HepG2 (cell line): ENCODE measurements around the gene SEC14L1. TPM values are rescaled to one million over a fixed set of nuclear protein-coding genes. Genes with fewer than 3 reads are reported as not detected.

Source experiments
- CBX1 ChIP-seq: IDR thresholded peaks from one replicate; pipeline ENCODE4 v1.6.1; 2016; ENCODE audit warnings: antibody characterized with exemption, low read depth
- FOXJ3 ChIP-seq: sonication (generic); formaldehyde crosslinking; IDR thresholded peaks from 2 replicates; pipeline ENCODE4 v1.4.0; 2020; ENCODE audit warnings: missing genetic modification reagents, mild to moderate bottlenecking, borderline replicate concordance
- FOXP4 ChIP-seq: sonication (generic); formaldehyde crosslinking; IDR thresholded peaks from 2 replicates; pipeline ENCODE4 v1.4.0; 2020; ENCODE audit warnings: missing genetic modification reagents
- NFIC ChIP-seq: IDR thresholded peaks from 2 replicates; pipeline ENCODE4 v1.6.1; 2012; ENCODE audit warnings: mild to moderate bottlenecking, low read length, inconsistent platforms
- RFX1 ChIP-seq: fragments of 450-650 bp; IDR thresholded peaks from 2 replicates; pipeline ENCODE4 v1.6.1; 2017
- RFX3 ChIP-seq: IDR thresholded peaks from 2 replicates; pipeline ENCODE4 v1.6.1; 2016; ENCODE audit warnings: missing biosample characterization, missing genetic modification reagents
- SALL1 ChIP-seq: sonication (generic); formaldehyde crosslinking; IDR thresholded peaks from 2 replicates; pipeline ENCODE4 v1.8.0; 2022; ENCODE audit warnings: mild to moderate bottlenecking, missing genetic modification reagents
- SATB2 ChIP-seq: sonication (generic); formaldehyde crosslinking; IDR thresholded peaks from 2 replicates; pipeline ENCODE4 v1.5.0; 2020; ENCODE audit warnings: missing genetic modification reagents
- TFDP1 ChIP-seq: IDR thresholded peaks from 2 replicates; pipeline ENCODE4 v1.6.1; 2016; ENCODE audit warnings: missing compliant biosample characterization, missing genetic modification reagents, borderline replicate concordance
- TRIM22 ChIP-seq: fragments of 450-650 bp; IDR thresholded peaks from 2 replicates; pipeline ENCODE4 v1.6.1; 2017
- ZBTB38 ChIP-seq: sonication (generic); formaldehyde crosslinking; IDR thresholded peaks from 2 replicates; pipeline ENCODE4 v1.5.1; 2020; ENCODE audit warnings: mild to moderate bottlenecking, missing genetic modification reagents
- ZNF317 ChIP-seq: sonication (generic); formaldehyde crosslinking; IDR thresholded peaks from 2 replicates; pipeline ENCODE4 v1.5.0; 2020; ENCODE audit warnings: mild to moderate bottlenecking, missing genetic modification reagents
- ZNF33A ChIP-seq: sonication (generic); formaldehyde crosslinking; IDR thresholded peaks from 2 replicates; pipeline ENCODE4 v1.5.1; 2020; ENCODE audit warnings: missing genetic modification reagents, mild to moderate bottlenecking, moderate library complexity, borderline replicate concordance
- ZNF430 ChIP-seq: sonication (generic); formaldehyde crosslinking; IDR thresholded peaks from 2 replicates; pipeline ENCODE4 v1.9.0; 2021; ENCODE audit warnings: mild to moderate bottlenecking, missing genetic modification reagents
- ZNF883 ChIP-seq: sonication (generic); formaldehyde crosslinking; IDR thresholded peaks from 2 replicates; pipeline ENCODE4 v1.5.1; 2020; ENCODE audit warnings: mild to moderate bottlenecking, missing genetic modification reagents; ENCODE audit errors: not compliant biosample characterization
- polyA plus RNA-seq, 8 experiments: library from polyadenylated mRNA; depleted of rRNA in 3 of 8; stranded (reverse) in 7 of 8; unstranded in 1 of 8; fragments of >200 nt; fragmentation: Illumina TruSeq in 4 of 8; extraction: Trizol in 4 of 8; gene quantifications; 2 replicates each; pipeline versions ENCODE4 v1.2.1 to v1.2.3, GENCODE V29; 2011 to 2016; ENCODE audit warnings: low read depth in 4 of 8, missing spikeins in 1 of 8, mixed read lengths in 1 of 8; ENCODE audit not compliant: insufficient read depth in 1 of 8
- total RNA-seq, 5 experiments: library from RNA; depleted of rRNA; stranded (reverse); fragments of >200 nt; fragmentation: Illumina TruSeq; extraction: Trizol; gene quantifications; 2 replicates each; pipeline ENCODE4 v1.2.3, GENCODE V29; 2016; ENCODE audit warnings: low read depth in 1 of 5
- TF ChIP-seq, protein P1 (sequence below): IDR thresholded peaks from 2 replicates; pipeline ENCODE4 v1.6.1; 2012; ENCODE audit warnings: inconsistent platforms
- TF ChIP-seq, protein P2 (sequence below): sonication (generic); formaldehyde crosslinking; IDR thresholded peaks from 2 replicates; pipeline ENCODE4 v1.4.0; 2020; ENCODE audit warnings: missing genetic modification reagents
- TF ChIP-seq, protein P3 (sequence below): sonication (generic); formaldehyde crosslinking; IDR thresholded peaks from 2 replicates; pipeline ENCODE4 v1.4.0; 2020; ENCODE audit warnings: missing genetic modification reagents, borderline replicate concordance
- TF ChIP-seq, protein P4 (sequence below): sonication (generic); formaldehyde crosslinking; IDR thresholded peaks from 2 replicates; pipeline ENCODE4 v1.9.0; 2022; ENCODE audit warnings: missing genetic modification reagents, mild to moderate bottlenecking, borderline replicate concordance

The SEC14L1 gene
- total and polyA plus RNA-seq, 2 of the 13 experiments (the other 11 are each of a cell fraction or from before 2014, with no cell fraction given): 26.3 to 43.9 TPM

- peak; percentile 55 for TF ChIP-seq FOXP4 (CRISPR knock-in tag)
- TF ChIP-seq, protein P1, sequence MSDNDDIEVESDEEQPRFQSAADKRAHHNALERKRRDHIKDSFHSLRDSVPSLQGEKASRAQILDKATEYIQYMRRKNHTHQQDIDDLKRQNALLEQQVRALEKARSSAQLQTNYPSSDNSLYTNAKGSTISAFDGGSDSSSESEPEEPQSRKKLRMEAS: peak; percentile 94
- TF ChIP-seq, protein P2, sequence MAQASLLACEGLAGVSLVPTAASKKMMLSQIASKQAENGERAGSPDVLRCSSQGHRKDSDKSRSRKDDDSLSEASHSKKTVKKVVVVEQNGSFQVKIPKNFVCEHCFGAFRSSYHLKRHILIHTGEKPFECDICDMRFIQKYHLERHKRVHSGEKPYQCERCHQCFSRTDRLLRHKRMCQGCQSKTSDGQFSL (CRISPR knock-in tag): peak; percentile 51; the same call in 1 of the 2 replicates
- TF ChIP-seq ZNF33A (CRISPR knock-in tag): no peak
- TF ChIP-seq SALL1 (CRISPR knock-in tag): peak; percentile 86
- TF ChIP-seq TFDP1 (CRISPR knock-in tag): peak; percentile 89; the same call in 1 of the 2 replicates
- TF ChIP-seq, protein P3, sequence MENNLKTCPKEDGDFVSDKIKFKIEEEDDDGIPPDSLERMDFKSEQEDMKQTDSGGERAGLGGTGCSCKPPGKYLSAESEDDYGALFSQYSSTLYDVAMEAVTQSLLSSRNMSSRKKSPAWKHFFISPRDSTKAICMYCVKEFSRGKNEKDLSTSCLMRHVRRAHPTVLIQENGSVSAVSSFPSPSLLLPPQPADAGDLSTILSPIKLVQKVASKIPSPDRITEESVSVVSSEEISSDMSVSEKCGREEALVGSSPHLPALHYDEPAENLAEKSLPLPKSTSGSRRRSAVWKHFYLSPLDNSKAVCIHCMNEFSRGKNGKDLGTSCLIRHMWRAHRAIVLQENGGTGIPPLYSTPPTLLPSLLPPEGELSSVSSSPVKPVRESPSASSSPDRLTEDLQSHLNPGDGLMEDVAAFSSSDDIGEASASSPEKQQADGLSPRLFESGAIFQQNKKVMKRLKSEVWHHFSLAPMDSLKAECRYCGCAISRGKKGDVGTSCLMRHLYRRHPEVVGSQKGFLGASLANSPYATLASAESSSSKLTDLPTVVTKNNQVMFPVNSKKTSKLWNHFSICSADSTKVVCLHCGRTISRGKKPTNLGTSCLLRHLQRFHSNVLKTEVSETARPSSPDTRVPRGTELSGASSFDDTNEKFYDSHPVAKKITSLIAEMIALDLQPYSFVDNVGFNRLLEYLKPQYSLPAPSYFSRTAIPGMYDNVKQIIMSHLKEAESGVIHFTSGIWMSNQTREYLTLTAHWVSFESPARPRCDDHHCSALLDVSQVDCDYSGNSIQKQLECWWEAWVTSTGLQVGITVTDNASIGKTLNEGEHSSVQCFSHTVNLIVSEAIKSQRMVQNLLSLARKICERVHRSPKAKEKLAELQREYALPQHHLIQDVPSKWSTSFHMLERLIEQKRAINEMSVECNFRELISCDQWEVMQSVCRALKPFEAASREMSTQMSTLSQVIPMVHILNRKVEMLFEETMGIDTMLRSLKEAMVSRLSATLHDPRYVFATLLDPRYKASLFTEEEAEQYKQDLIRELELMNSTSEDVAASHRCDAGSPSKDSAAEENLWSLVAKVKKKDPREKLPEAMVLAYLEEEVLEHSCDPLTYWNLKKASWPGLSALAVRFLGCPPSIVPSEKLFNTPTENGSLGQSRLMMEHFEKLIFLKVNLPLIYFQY (CRISPR knock-in tag): peak; percentile 35; the same call in 1 of the 2 replicates
- no peak for TF ChIP-seq RFX1
- peak; percentile 46; the same call in 1 of the 2 replicates for TF ChIP-seq ZNF430
- peak; percentile 81 for TF ChIP-seq ZBTB38 (CRISPR knock-in tag)
- 0 out of 2 replicates have a peak, but pooled peaks have one; percentile 57 for TF ChIP-seq ZNF317
- TF ChIP-seq CBX1: no peak
- TF ChIP-seq ZNF883 (CRISPR knock-in tag): peak; percentile 68
- TF ChIP-seq FOXJ3 (CRISPR knock-in tag): peak; percentile 38; the same call in 1 of the 2 replicates
- no peak for TF ChIP-seq RFX3
- TF ChIP-seq, protein P4, sequence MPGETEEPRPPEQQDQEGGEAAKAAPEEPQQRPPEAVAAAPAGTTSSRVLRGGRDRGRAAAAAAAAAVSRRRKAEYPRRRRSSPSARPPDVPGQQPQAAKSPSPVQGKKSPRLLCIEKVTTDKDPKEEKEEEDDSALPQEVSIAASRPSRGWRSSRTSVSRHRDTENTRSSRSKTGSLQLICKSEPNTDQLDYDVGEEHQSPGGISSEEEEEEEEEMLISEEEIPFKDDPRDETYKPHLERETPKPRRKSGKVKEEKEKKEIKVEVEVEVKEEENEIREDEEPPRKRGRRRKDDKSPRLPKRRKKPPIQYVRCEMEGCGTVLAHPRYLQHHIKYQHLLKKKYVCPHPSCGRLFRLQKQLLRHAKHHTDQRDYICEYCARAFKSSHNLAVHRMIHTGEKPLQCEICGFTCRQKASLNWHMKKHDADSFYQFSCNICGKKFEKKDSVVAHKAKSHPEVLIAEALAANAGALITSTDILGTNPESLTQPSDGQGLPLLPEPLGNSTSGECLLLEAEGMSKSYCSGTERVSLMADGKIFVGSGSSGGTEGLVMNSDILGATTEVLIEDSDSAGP (CRISPR knock-in tag): peak; percentile 38; the same call in 1 of the 2 replicates
- TF ChIP-seq TRIM22: no peak
- TF ChIP-seq NFIC: no peak
- TF ChIP-seq SATB2 (CRISPR knock-in tag): no peak
Observed at GRCh38 chr17:77145612-77146245, 5.0 kb downstream of the SEC14L1 start (continued).
